Gastroesophageal sphincter (tissue), 2 donors: ENCODE results near the gene GPR137.

Experiments
- EP300 ChIP-seq: sonication (generic); formaldehyde crosslinking; IDR thresholded peaks from one replicate; pipeline ENCODE4 v1.6.1; 2017; ENCODE audit warnings: antibody characterized with exemption, mild to moderate bottlenecking
- POLR2A ChIP-seq, 2 donors: fragments of 450-650 bp; IDR thresholded peaks; one replicate each; pipeline ENCODE4 v1.6.1; 2017; ENCODE audit warnings: antibody characterized with exemption in 2 of 2, mild to moderate bottlenecking in 2 of 2, moderate library complexity in 1 of 2

- TF ChIP-seq POLR2A (IDR thresholded peaks at IDR 0.05), result no peak
- TF ChIP-seq EP300, result no peak
Measured at GRCh38 chr11:64304032-64304315, 18.3 kb downstream of the GPR137 start.
